Esophagus muscularis mucosa (tissue), 4 donors: ENCODE measurements around the gene PIGU. TPM values are rescaled to one million over a fixed set of nuclear protein-coding genes. Genes with fewer than 3 reads are reported as not detected.

ENCODE experiments used
- DNase-seq: peaks from one replicate; pipeline ENCODE4 v3.0.0-alpha.2; 2017; ENCODE audit errors: extremely low spot score
- H3K27ac ChIP-seq, 4 donors: fragments of 200-600 bp; sonication (generic); replicated peaks in 1 of 4; 1 replicate in 3 of 4; 2 replicates in 1 of 4; pipeline ENCODE4 v1.5.1; 2016 to 2019; ENCODE audit warnings: mild to moderate bottlenecking in 1 of 4
- H3K27me3 ChIP-seq, 4 donors: fragments of 200-600 bp; sonication (generic); one replicate each; pipeline versions ENCODE4 v1.5.1 to v1.6.0; 2016 to 2019
- H3K36me3 ChIP-seq, 4 donors: fragments of 200-600 bp; sonication (generic); one replicate each; pipeline ENCODE4 v1.5.1; 2016 to 2019
- H3K4me1 ChIP-seq, 4 donors: fragments of 200-600 bp; sonication (generic); one replicate each; pipeline ENCODE4 v1.5.1; 2016 to 2019
- H3K4me3 ChIP-seq, 4 donors: fragments of 200-600 bp; sonication (generic); 1 replicate in 2 of 4; 2 replicates in 2 of 4; pipeline ENCODE4 v1.5.1; 2016 to 2019; ENCODE audit warnings: mild to moderate bottlenecking in 4 of 4, moderate library complexity in 1 of 4
- H3K9me3 ChIP-seq, 4 donors: fragments of 200-600 bp; sonication (generic); 1 replicate in 3 of 4; 2 replicates in 1 of 4; pipeline ENCODE4 v1.5.1; 2016 to 2019
- CTCF ChIP-seq, 3 experiments: fragments of 200-600 bp in 2 of 3; fragments of 450-650 bp in 1 of 3; sonication (generic) in 2 of 3; IDR thresholded peaks; one replicate each; pipeline ENCODE4 v1.5.1; 2017 to 2019; ENCODE audit warnings: antibody characterized with exemption in 3 of 3, mild to moderate bottlenecking in 2 of 3, moderate library complexity in 1 of 3
- EP300 ChIP-seq: sonication (generic); formaldehyde crosslinking; IDR thresholded peaks from one replicate; pipeline ENCODE4 v1.6.1; 2017; ENCODE audit warnings: antibody characterized with exemption
- POLR2A ChIP-seq: fragments of 450-650 bp; IDR thresholded peaks from one replicate; pipeline ENCODE4 v1.6.1; 2017; ENCODE audit warnings: antibody characterized with exemption, moderate library complexity, mild to moderate bottlenecking, low read depth
- POLR2AphosphoS5 ChIP-seq, 2 donors: sonication (generic); formaldehyde crosslinking; IDR thresholded peaks; one replicate each; pipeline ENCODE4 v1.6.1; 2017; ENCODE audit warnings: antibody characterized with exemption in 2 of 2
- WGBS: methylation state at CpG from one replicate; pipeline ENCODE4 v1.1.5; 2018; 5-methylcytosine and 5-hydroxymethylcytosine counted together
- intact Hi-C: fragments of 100-400 bp; cut with DNase I; formaldehyde crosslinking; loops from one replicate; pipeline ENCODE4 v1.15.1; 2023
- total RNA-seq, 4 donors: library from RNA; depleted of rRNA; stranded (reverse); fragments of >200 nt; gene quantifications; one replicate each; pipeline versions ENCODE4 v1.1.0 to v1.2.1, GENCODE V29; 2016

The PIGU gene
- total RNA-seq, 4 donors from 2014 or later: 9.1 to 10.8 (median 9.5) TPM

GRCh38 chr20:34644951-34645350 lies 31.9 kb downstream of the PIGU start:
- TF ChIP-seq POLR2AphosphoS5 (IDR thresholded peaks at IDR 0.05) (no peak), EP300 (no peak), POLR2A (no peak), CTCF (IDR thresholded peaks at IDR 0.05) (no peak)
- WGBS: 100% methylated on average over 1 of the region's 1 CpG
- no peak overlapping the region for H3K27ac ChIP-seq
- no peaks in the 10 kb centered on the region for H3K9me3 ChIP-seq
- H3K36me3 ChIP-seq: peaks cover 0 to 5% (median 1%) of the 10 kb centered on the region in 4 donors
- intact Hi-C loops: no loop called here
- H3K4me1 ChIP-seq: no peaks in the 10 kb centered on the region
- no peak for DNase-seq
- H3K27me3 ChIP-seq: no peaks in the 10 kb centered on the region
- H3K4me3 ChIP-seq: no peak overlapping the region

GRCh38 chr20:34644345-34644744 lies 32.5 kb downstream of the PIGU start:
- no peak overlapping the region for H3K27ac ChIP-seq
- H3K36me3 ChIP-seq: peaks cover 0 to 8% (median 4%) of the 10 kb centered on the region in 4 donors
- no peaks in the 10 kb centered on the region for H3K9me3 ChIP-seq
- intact Hi-C loops: no loop called here
- DNase-seq: no peak
- 95% methylated on average over 1 of the region's 1 CpG for WGBS
- H3K27me3 ChIP-seq: no peaks in the 10 kb centered on the region
- TF ChIP-seq POLR2A (no peak), POLR2AphosphoS5 (IDR thresholded peaks at IDR 0.05) (no peak), EP300 (no peak)
- no peak overlapping the region for H3K4me3 ChIP-seq
- no peaks in the 10 kb centered on the region for H3K4me1 ChIP-seq

GRCh38 chr20:34643928-34644327 lies 33.0 kb downstream of the PIGU start:
- DNase-seq: no peak
- peak in 1 of 2 donors; percentile 9 for TF ChIP-seq POLR2AphosphoS5 (IDR thresholded peaks at IDR 0.05)
- no peak for TF ChIP-seq POLR2A
- H3K4me3 ChIP-seq: no peak overlapping the region
- H3K4me1 ChIP-seq: no peaks in the 10 kb centered on the region
- H3K27me3 ChIP-seq: no peaks in the 10 kb centered on the region
- no peaks in the 10 kb centered on the region for H3K9me3 ChIP-seq
- intact Hi-C loops: no loop called here
- H3K27ac ChIP-seq: no peak overlapping the region
- H3K36me3 ChIP-seq: peaks cover 0 to 8% (median 4%) of the 10 kb centered on the region in 4 donors

- H3K27ac ChIP-seq: no peak overlapping the region
- intact Hi-C loops: no loop called here
- WGBS: 77% methylated on average over 1 of the region's 1 CpG
Measured at GRCh38 chr20:34642009-34642408, 34.9 kb downstream of the PIGU start.

GRCh38 chr20:34639755-34640222 lies 37.1 kb downstream of the PIGU start:
- peaks cover 0 to 40% (median 15%) of the 10 kb centered on the region in 4 donors for H3K36me3 ChIP-seq

More at GRCh38 chr20:34642009-34642408, 34.9 kb downstream of the PIGU start:
- Histone ChIP-seq H3K4me1 (peaks cover 0 to 3% (median 1%) of the 10 kb centered on the region in 4 donors), H3K36me3 (peaks cover 0 to 21% (median 9%) of the 10 kb centered on the region in 4 donors), H3K9me3 (no peaks in the 10 kb centered on the region), H3K4me3 (no peak overlapping the region), H3K27me3 (no peaks in the 10 kb centered on the region)
- no peak for DNase-seq
- TF ChIP-seq CTCF (IDR thresholded peaks at IDR 0.05) (no peak), POLR2AphosphoS5 (IDR thresholded peaks at IDR 0.05) (no peak), EP300 (no peak), POLR2A (no peak)

More at GRCh38 chr20:34639755-34640222, 37.1 kb downstream of the PIGU start:
- Histone ChIP-seq H3K9me3 (no peaks in the 10 kb centered on the region), H3K27ac (no peak overlapping the region), H3K27me3 (no peaks in the 10 kb centered on the region), H3K4me1 (peaks cover 0 to 12% (median 7%) of the 10 kb centered on the region in 4 donors), H3K4me3 (no peak overlapping the region)
- intact Hi-C loops: no loop called here
- DNase-seq: no peak
- no peak for TF ChIP-seq CTCF (IDR thresholded peaks at IDR 0.05)
- TF ChIP-seq POLR2A: no peak
- TF ChIP-seq EP300: no peak
- TF ChIP-seq POLR2AphosphoS5 (IDR thresholded peaks at IDR 0.05): no peak
- 49% methylated on average over 2 of the region's 2 CpGs for WGBS
